A549 (cell line): ENCODE data around the gene CLCF1. TPM values are rescaled to one million over a fixed set of nuclear protein-coding genes. Genes with fewer than 3 reads are reported as not detected.
A peak's percentile ranks its signal among the peaks of the same experiment; 100 is the strongest.

Experiments used
- ATAC-seq, 2 experiments: fragments of 200-7000 bp in 1 of 2; fragments of >200 bp in 1 of 2; cut with Nextera tagmentation in 1 of 2; cut with Tn5 transposase in 1 of 2; 3 replicates each; pipeline versions ENCODE4 v1.8.0 to v1.9.1; 2018 to 2020; ENCODE audit warnings: mild to moderate bottlenecking in 1 of 2, moderate library complexity in 1 of 2
- CTCF ChIA-PET: fragments of 300-600 bp; sonication (Branson Sonifier 250); formaldehyde crosslinking; extraction: SDS; loops from one replicate; lab custom pipeline; 2021; ENCODE audit warnings: antibody characterized with exemption, inconsistent platforms; lab: Yijun Ruan, JAX
- POLR2A ChIA-PET: fragments of 350-600 bp; formaldehyde crosslinking; extraction: SDS; loops from one replicate; lab custom pipeline; 2021; ENCODE audit warnings: antibody characterized with exemption, inconsistent platforms; lab: Yijun Ruan, JAX
- DNase-seq, 2 experiments: peaks; one replicate each; pipeline versions ENCODE4 v3.0.0 to v3.0.0-alpha.2; 2011 to 2016; ENCODE audit warnings: low read depth in 1 of 2, low spot score in 1 of 2
- FAIRE-seq: peaks from 2 replicates; lab custom pipeline; 2011; peaks lifted over from hg19 to GRCh38; lab: Jason Lieb, UNC
- H3K27ac ChIP-seq, 2 experiments: fragments of >200 bp; sonication (Bioruptor Twin); formaldehyde crosslinking; 3 replicates each; pipeline ENCODE4 v1.5.1; 2016 to 2017
- H3K4me1 ChIP-seq: fragments of >200 bp; sonication (Bioruptor Twin); formaldehyde crosslinking; 3 replicates; pipeline ENCODE4 v1.6.1; 2016
- H3K4me2 ChIP-seq: fragments of >200 bp; sonication (Bioruptor Twin); formaldehyde crosslinking; 3 replicates; pipeline ENCODE4 v1.6.1; 2016
- H3K4me3 ChIP-seq: fragments of >200 bp; sonication (Bioruptor Twin); formaldehyde crosslinking; 3 replicates; pipeline ENCODE4 v1.5.1; 2016
- H3K9me3 ChIP-seq: fragments of >200 bp; sonication (Bioruptor Twin); formaldehyde crosslinking; 3 replicates; pipeline ENCODE4 v1.6.1; 2016
- ATOH8 ChIP-seq: fragments of 250-450 bp; sonication (Bioruptor Pico); IDR thresholded peaks from 2 replicates; pipeline ENCODE4 v1.5.0; 2020; ENCODE audit warnings: low read depth, mild to moderate bottlenecking, moderate library complexity
- BCL3 ChIP-seq: fragments of >200 bp; sonication (Bioruptor Twin); formaldehyde crosslinking; IDR thresholded peaks from 3 replicates; pipeline ENCODE4 v1.6.1; 2016
- BHLHE40 ChIP-seq: IDR thresholded peaks from 2 replicates; pipeline ENCODE4 v1.6.1; 2012; ENCODE audit warnings: low read depth, low read length, inconsistent platforms
- CBX8 ChIP-seq: fragments of 200-600 bp; sonication (generic); IDR thresholded peaks from 2 replicates; pipeline ENCODE4 v1.6.1; 2016
- CEBPB ChIP-seq, 2 experiments: fragments of >200 bp in 1 of 2; sonication (Bioruptor Twin) in 1 of 2; formaldehyde crosslinking in 1 of 2; IDR thresholded peaks; 2 replicates each; pipeline ENCODE4 v1.6.1; 2012 to 2016
- EHF ChIP-seq: fragments of 250-450 bp; sonication (Bioruptor Pico); IDR thresholded peaks from 2 replicates; pipeline ENCODE4 v1.5.0; 2020; ENCODE audit warnings: mild to moderate bottlenecking
- ELK1 ChIP-seq: fragments of 150-350 bp; IDR thresholded peaks from 2 replicates; pipeline ENCODE4 v1.6.1; 2014; ENCODE audit warnings: low read depth, mild to moderate bottlenecking, low read length
- ESRRA ChIP-seq: fragments of 150-350 bp; IDR thresholded peaks from 2 replicates; pipeline ENCODE4 v1.6.1; 2014; ENCODE audit warnings: mild to moderate bottlenecking, low read length, borderline replicate concordance
- FOSB ChIP-seq: fragments of 250-450 bp; sonication (Bioruptor Pico); IDR thresholded peaks from 2 replicates; pipeline ENCODE4 v1.5.0; 2020; ENCODE audit warnings: mild to moderate bottlenecking, moderate library complexity
- FOSL2 ChIP-seq, 2 experiments: fragments of 450-650 bp in 1 of 2; fragments of >200 bp in 1 of 2; sonication (Bioruptor Twin) in 1 of 2; formaldehyde crosslinking; IDR thresholded peaks; 2 replicates each; pipeline versions ENCODE4 v1.5.0 to v1.6.1; 2016 to 2020; ENCODE audit warnings: mild to moderate bottlenecking in 1 of 2, moderate library complexity in 1 of 2
- HES2 ChIP-seq: fragments of >200 bp; sonication (Bioruptor Twin); formaldehyde crosslinking; IDR thresholded peaks from 2 replicates; pipeline ENCODE4 v1.6.1; 2016
- HEYL ChIP-seq: fragments of 250-450 bp; sonication (Bioruptor Pico); IDR thresholded peaks from 2 replicates; pipeline ENCODE4 v1.8.0; 2021; ENCODE audit warnings: mild to moderate bottlenecking, moderate library complexity
- HOXB5 ChIP-seq: fragments of 250-450 bp; sonication (Bioruptor Pico); IDR thresholded peaks from 2 replicates; pipeline ENCODE4 v1.5.0; 2020; ENCODE audit warnings: mild to moderate bottlenecking, moderate library complexity
- MAX ChIP-seq: IDR thresholded peaks from 2 replicates; pipeline ENCODE4 v1.6.1; 2012
- MAZ ChIP-seq: fragments of 150-350 bp; IDR thresholded peaks from 2 replicates; pipeline ENCODE4 v1.6.1; 2014; ENCODE audit warnings: antibody characterized with exemption, low read depth, low read length, borderline replicate concordance
- MYC ChIP-seq: IDR thresholded peaks from 2 replicates; pipeline ENCODE4 v1.6.1; 2012; ENCODE audit warnings: mild to moderate bottlenecking, inconsistent platforms, low read length, improper control_type of control experiment, borderline replicate concordance
- NFE2L2 ChIP-seq: fragments of 150-350 bp; conservative IDR thresholded peaks from 2 replicates; pipeline ENCODE4 v1.6.1; 2014; ENCODE audit warnings: low read length
- PHF8 ChIP-seq: fragments of 200-600 bp; sonication (generic); IDR thresholded peaks from 2 replicates; pipeline ENCODE4 v1.6.1; 2016; ENCODE audit warnings: low read depth, mild to moderate bottlenecking, antibody characterized with exemption, moderate library complexity, borderline replicate concordance
- POLR2A ChIP-seq: IDR thresholded peaks from 2 replicates; pipeline ENCODE4 v1.6.1; 2012; ENCODE audit warnings: mild to moderate bottlenecking, low read length
- RARB ChIP-seq: fragments of 250-450 bp; sonication (Bioruptor Pico); IDR thresholded peaks from 2 replicates; pipeline ENCODE4 v1.8.0; 2021; ENCODE audit warnings: mild to moderate bottlenecking, moderate library complexity
- REST ChIP-seq: fragments of 200-600 bp; sonication (generic); IDR thresholded peaks from 2 replicates; pipeline ENCODE4 v1.6.1; 2016; ENCODE audit warnings: antibody characterized with exemption, mild to moderate bottlenecking, moderate library complexity
- SREBF2 ChIP-seq: fragments of 450-650 bp; IDR thresholded peaks from 2 replicates; pipeline ENCODE4 v1.6.1; 2014; ENCODE audit warnings: mild to moderate bottlenecking, moderate library complexity
- USF2 ChIP-seq: fragments of 450-650 bp; IDR thresholded peaks from 2 replicates; pipeline ENCODE4 v1.6.1; 2014; ENCODE audit warnings: antibody characterized with exemption
- ZNF302 ChIP-seq: fragments of 250-450 bp; sonication (Bioruptor Pico); IDR thresholded peaks from 2 replicates; pipeline ENCODE4 v1.9.0; 2021; ENCODE audit warnings: inconsistent platforms, mild to moderate bottlenecking, moderate library complexity
- WGBS: methylation state at CpG from one replicate; pipeline ENCODE4 v1.1.6; 2017; ENCODE audit errors: missing lambda C conversion rate; 5-methylcytosine and 5-hydroxymethylcytosine counted together
- polyA plus RNA-seq, 4 experiments: library from polyadenylated mRNA; depleted of rRNA in 3 of 4; stranded (reverse); fragments of >200 nt; fragmentation: RNase III in 1 of 4; extraction: RNeasy Plus Mini Kit Qiagen cat#74134 plus additional on column Dnase treatment in 1 of 4; gene quantifications; 2 replicates in 3 of 4; 3 replicates in 1 of 4; pipeline ENCODE4 v1.2.3, GENCODE V29; 2011 to 2017

Gene CLCF1
- polyA plus RNA-seq, 2 of the 4 experiments (the other 2 are of a cell fraction): 23.9 to 31.0 TPM

GRCh38 chr11:67420147-67420645, 46.8 kb upstream of the CLCF1 start:
- no peaks in the 10 kb centered on the region for H3K9me3 ChIP-seq
- H3K4me3 ChIP-seq: peak overlapping the region; percentile 57
- CTCF ChIA-PET: interaction anchor here (1.0 to 4.2 kb wide), 4 partner anchors 15 to 48 kb away, joined by 3 to 30 read pairs (median 5); partner anchors contain the start of genes PPP1CA and TBC1D10C
- peaks cover 32% of the 10 kb centered on the region for H3K4me1 ChIP-seq
- 27% methylated on average over 8 of the region's 15 CpGs for WGBS
- TF ChIP-seq MAX (no peak), BHLHE40 (no peak), PHF8 (no peak), HES2 (no peak), ESRRA (no peak), HEYL (CRISPR knock-in tag) (no peak), ATOH8 (CRISPR knock-in tag) (no peak), NFE2L2 (no peak), USF2 (no peak), FOSL2 (IDR thresholded peaks at IDR 0.05) (no peak), FOSL2 (CRISPR knock-in tag; IDR thresholded peaks at IDR 0.05) (no peak), RARB (CRISPR knock-in tag) (no peak), CEBPB (IDR thresholded peaks at IDR 0.05) (no peak), MAZ (no peak), POLR2A (no peak)
- peak overlapping the region; percentile 97 for H3K4me2 ChIP-seq
- FAIRE-seq (no peak), DNase-seq (no peak), ATAC-seq (peak in 1 of 2 experiments; percentile 1; a peak in 1 of 6 replicates)
- POLR2A ChIA-PET: interaction anchor here (1.1 to 1.7 kb wide), 4 partner anchors 19 to 131 kb away, joined by 4 to 12 read pairs (median 5); partner anchors contain the start of genes AIP, ANKRD13D, POLD4 and PPP1CA
- H3K27ac ChIP-seq: peak overlapping the region; percentile 75 to 90

- ATAC-seq: no peak
- peak overlapping the region; percentile 97; the same call in 1 of the 3 replicates for H3K4me2 ChIP-seq
- POLR2A ChIA-PET: interaction anchor here (1.7 to 1.8 kb wide), 2 partner anchors 18 kb away, joined by 8 to 12 read pairs; partner anchors contain the start of gene PPP1CA
- no peaks in the 10 kb centered on the region for H3K9me3 ChIP-seq
- H3K4me3 ChIP-seq: no peak overlapping the region
- FAIRE-seq: no peak
- H3K27ac ChIP-seq: no peak overlapping the region; a peak in 2 of 6 replicates
- 94% methylated on average over 13 of the region's 21 CpGs for WGBS
- TF ChIP-seq SREBF2 (no peak), EHF (CRISPR knock-in tag) (no peak), MAZ (no peak), ZNF302 (CRISPR knock-in tag) (no peak), FOSB (CRISPR knock-in tag) (no peak), REST (no peak), BCL3 (no peak), NFE2L2 (no peak), CEBPB (IDR thresholded peaks at IDR 0.05) (no peak), MYC (no peak), CBX8 (no peak), HES2 (no peak), ELK1 (no peak), HOXB5 (CRISPR knock-in tag) (no peak), RARB (CRISPR knock-in tag) (no peak)
- DNase-seq: no peak
- peaks cover 37% of the 10 kb centered on the region for H3K4me1 ChIP-seq
- CTCF ChIA-PET: interaction anchor here (0.6 to 4.2 kb wide), 7 partner anchors 9 to 68 kb away, joined by 3 to 30 read pairs (median 4); partner anchors contain the start of genes PPP1CA, RPS6KB2 and TBC1D10C
Measured at GRCh38 chr11:67419325-67420049, 46.1 kb upstream of the CLCF1 start.
